ENCODE measurements around the gene COMTD1. TPM values are rescaled to one million over a fixed set of nuclear protein-coding genes. Genes with fewer than 3 reads are reported as not detected.

The COMTD1 gene
- total RNA-seq, 2 donors from 2014 or later, result 26.8 to 49.3 TPM

- intact Hi-C loops (cut with DNase I), result no loop called here
- WGBS, result 94% methylated on average over 2 of the region's 2 CpGs
- Histone ChIP-seq H3K9me3 (no peaks in the 10 kb centered on the region), H3K4me3 (no peak overlapping the region), H3K36me3 (no peaks in the 10 kb centered on the region), H3K4me1 (replicated peaks) (no peaks in the 10 kb centered on the region), H3K27me3 (replicated peaks; ENCODE audit: insufficient read depth) (no peaks in the 10 kb centered on the region), H3K27ac (no peak overlapping the region)
- TF ChIP-seq CTCF (IDR thresholded peaks at IDR 0.05) (no peak), POLR2A (IDR thresholded peaks at IDR 0.05) (no peak), POLR2AphosphoS5 (IDR thresholded peaks at IDR 0.05) (no peak)
- DNase-seq (ENCODE audit: low spot score), result no peak
These were observed 44.5 kb upstream of the COMTD1 start for GRCh38 chr10:75280236-75280635.

GRCh38 chr10:75276069-75276872 lies 40.5 kb upstream of the COMTD1 start:
- TF ChIP-seq POLR2AphosphoS5 (IDR thresholded peaks at IDR 0.05) (no peak), CTCF (IDR thresholded peaks at IDR 0.05) (no peak)
- no peak for DNase-seq (ENCODE audit: low spot score)
- 62% methylated on average over 46 of the region's 46 CpGs for WGBS
- no peaks in the 10 kb centered on the region for H3K36me3 ChIP-seq
- peak overlapping the region in 1 of 2 donors; percentile 3 for H3K4me3 ChIP-seq
- H3K9me3 ChIP-seq, result no peaks in the 10 kb centered on the region
- no peaks in the 10 kb centered on the region for H3K27me3 ChIP-seq (replicated peaks; ENCODE audit: insufficient read depth)
- intact Hi-C loops (cut with DNase I), result no loop called here
- no peaks in the 10 kb centered on the region for H3K4me1 ChIP-seq (replicated peaks)
- no peak overlapping the region for H3K27ac ChIP-seq

- Histone ChIP-seq H3K9me3 (no peaks in the 10 kb centered on the region), H3K4me1 (replicated peaks) (no peaks in the 10 kb centered on the region), H3K36me3 (no peaks in the 10 kb centered on the region), H3K27me3 (replicated peaks; ENCODE audit: insufficient read depth) (no peaks in the 10 kb centered on the region), H3K27ac (no peak overlapping the region), H3K4me3 (no peak overlapping the region)
- DNase-seq (ENCODE audit: low spot score), result no peak
- no peak for TF ChIP-seq CTCF (IDR thresholded peaks at IDR 0.05)
- no peak for TF ChIP-seq POLR2AphosphoS5 (IDR thresholded peaks at IDR 0.05)
- no peak for TF ChIP-seq POLR2A (IDR thresholded peaks at IDR 0.05)
- intact Hi-C loops (cut with DNase I), result no loop called here
- WGBS, result 44% methylated on average over 7 of the region's 7 CpGs
These were observed 37.1 kb upstream of the COMTD1 start for GRCh38 chr10:75272896-75273295.

GRCh38 chr10:75272094-75272493 lies 36.3 kb upstream of the COMTD1 start:
- Histone ChIP-seq H3K9me3 (no peaks in the 10 kb centered on the region), H3K4me3 (no peak overlapping the region), H3K36me3 (no peaks in the 10 kb centered on the region), H3K4me1 (replicated peaks) (no peaks in the 10 kb centered on the region), H3K27ac (no peak overlapping the region), H3K27me3 (replicated peaks; ENCODE audit: insufficient read depth) (no peaks in the 10 kb centered on the region)
- intact Hi-C loops (cut with DNase I), result no loop called here
- TF ChIP-seq CTCF (IDR thresholded peaks at IDR 0.05) (no peak), POLR2A (IDR thresholded peaks at IDR 0.05) (no peak), POLR2AphosphoS5 (IDR thresholded peaks at IDR 0.05) (no peak)
- 93% methylated on average over 5 of the region's 5 CpGs for WGBS
- no peak for DNase-seq (ENCODE audit: low spot score)

GRCh38 chr10:75269605-75270004 lies 33.8 kb upstream of the COMTD1 start:
- DNase-seq (ENCODE audit: low spot score), result no peak
- no peaks in the 10 kb centered on the region for H3K9me3 ChIP-seq
- no peak for TF ChIP-seq POLR2AphosphoS5 (IDR thresholded peaks at IDR 0.05)
- 95% methylated on average over 5 of the region's 5 CpGs for WGBS
- H3K27ac ChIP-seq, result no peak overlapping the region
- no peaks in the 10 kb centered on the region for H3K27me3 ChIP-seq (replicated peaks; ENCODE audit: insufficient read depth)
- H3K36me3 ChIP-seq, result no peaks in the 10 kb centered on the region
- intact Hi-C loops (cut with DNase I), result no loop called here
- no peaks in the 10 kb centered on the region for H3K4me1 ChIP-seq (replicated peaks)
- H3K4me3 ChIP-seq, result no peak overlapping the region

All from prostate gland (tissue), 2 donors.